Activated CD8-positive, alpha-beta memory T cell treated with anti-CD3 and anti-CD28 coated beads for 4 hours (primary cell): Measurements from ENCODE around the gene SRXN1.

Source experiments
- DNase-seq, 2 donors: peaks; one replicate each; pipeline ENCODE4 v3.0.0-alpha.2; 2020; ENCODE audit warnings: low read depth in 2 of 2

Gene SRXN1

DNA sequence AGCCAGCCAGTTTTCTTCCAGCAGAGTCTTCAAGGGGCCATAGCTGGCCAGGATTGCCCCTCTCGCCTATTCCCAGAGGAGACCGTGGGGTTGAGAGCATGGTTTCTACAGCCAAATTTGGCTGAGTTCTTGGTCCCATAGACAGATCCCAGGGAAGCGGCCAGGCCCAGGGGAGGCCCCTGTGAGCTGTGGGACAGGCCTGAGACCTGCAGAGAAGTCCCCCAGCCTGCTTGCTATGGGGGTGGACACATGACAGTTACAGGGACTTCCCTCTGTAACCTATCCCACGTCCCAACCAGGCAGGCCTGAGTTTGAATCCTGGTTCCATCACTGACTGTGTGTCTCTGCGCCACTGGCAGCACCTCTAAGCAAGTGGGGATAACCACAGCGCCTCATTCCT is 45.5 kb downstream of the SRXN1 start:
- DNase-seq = no peak

DNA sequence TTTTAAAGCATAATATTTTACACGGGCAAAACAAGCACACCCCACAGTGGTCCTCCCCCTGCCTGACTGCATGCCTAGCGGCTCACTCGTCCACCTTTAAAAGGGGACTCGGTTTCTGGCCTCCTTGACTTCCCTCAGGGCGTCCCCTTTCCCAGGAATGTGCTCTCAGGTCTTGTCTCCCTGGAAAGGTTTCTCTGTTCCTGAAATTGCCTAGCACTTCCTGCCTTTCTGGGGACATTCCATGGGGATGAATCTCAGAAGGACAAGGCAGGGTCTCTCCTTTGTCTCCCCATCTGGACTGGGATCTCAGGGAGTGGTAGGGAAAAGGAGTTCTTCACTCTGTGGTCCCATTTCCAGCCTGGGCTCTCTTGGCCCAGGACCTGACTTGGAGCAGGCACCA is 47.8 kb downstream of the SRXN1 start:
- no peak for DNase-seq

DNA sequence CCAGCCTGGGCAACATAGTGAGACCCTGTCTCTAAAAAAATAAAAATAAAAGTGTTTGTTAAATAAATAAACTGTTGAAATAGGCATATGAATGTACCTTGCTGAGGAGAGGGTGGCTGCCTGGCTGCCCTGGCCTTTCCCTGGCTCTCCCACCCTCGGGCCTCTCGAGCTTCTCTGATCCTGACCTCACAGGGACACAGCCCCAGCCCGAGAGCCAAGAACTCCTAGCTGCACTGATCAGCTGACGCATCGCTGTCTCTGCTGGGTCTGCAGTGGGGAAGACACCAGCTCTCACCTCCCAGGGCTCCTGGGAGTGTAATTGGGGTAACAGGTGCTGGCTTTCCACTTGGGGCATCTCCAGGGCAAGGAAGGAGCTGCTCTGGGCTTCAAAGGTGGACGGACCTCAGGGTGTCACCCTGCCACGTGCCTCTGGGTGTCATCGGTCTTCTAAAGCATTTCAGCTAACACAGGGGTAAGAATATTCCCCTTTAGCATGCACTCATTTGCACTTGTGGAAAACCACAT is 49.8 kb downstream of the SRXN1 start:
- DNase-seq = no peak

DNA sequence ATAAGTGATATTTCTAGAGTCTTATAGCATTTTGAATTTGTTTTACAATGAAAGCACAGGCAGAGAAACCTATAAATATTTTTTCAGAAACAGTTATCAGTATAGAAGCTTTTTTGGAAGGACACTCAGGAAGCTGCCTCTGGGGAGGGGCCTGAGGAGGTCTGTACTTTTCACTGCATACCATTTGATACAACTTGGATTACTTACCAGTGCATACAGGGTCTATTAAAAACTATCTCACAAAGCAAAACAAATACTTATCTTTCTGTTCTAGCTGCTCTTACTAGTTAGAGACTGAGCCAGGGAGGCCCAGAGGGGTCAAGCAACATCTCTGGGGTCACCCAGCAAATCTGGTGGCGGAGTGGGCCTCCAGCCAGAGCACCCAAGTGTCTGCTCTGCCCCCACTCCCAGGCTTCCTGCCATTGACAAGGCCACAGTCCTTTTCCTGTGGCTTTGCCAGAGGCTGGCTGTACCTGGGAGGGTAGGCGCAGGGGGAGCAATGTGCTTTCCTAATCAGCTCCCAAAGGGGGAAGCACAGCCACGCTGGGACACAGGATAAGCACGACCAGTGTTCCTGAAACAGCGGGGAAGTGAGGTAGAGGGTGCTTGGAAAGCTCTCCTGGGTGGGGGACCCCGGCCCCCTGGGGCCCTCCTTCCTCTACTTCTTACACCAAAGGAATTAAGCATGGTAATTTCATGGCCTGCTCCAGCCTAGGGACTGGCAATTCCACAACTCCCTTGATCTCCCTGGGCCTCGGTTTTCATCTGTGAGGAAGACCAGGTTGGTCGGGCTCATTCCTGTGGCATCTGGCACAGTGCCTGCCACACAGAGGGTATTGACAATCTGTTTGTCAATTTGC is 50.7 kb downstream of the SRXN1 start:
- no peak for DNase-seq

DNA sequence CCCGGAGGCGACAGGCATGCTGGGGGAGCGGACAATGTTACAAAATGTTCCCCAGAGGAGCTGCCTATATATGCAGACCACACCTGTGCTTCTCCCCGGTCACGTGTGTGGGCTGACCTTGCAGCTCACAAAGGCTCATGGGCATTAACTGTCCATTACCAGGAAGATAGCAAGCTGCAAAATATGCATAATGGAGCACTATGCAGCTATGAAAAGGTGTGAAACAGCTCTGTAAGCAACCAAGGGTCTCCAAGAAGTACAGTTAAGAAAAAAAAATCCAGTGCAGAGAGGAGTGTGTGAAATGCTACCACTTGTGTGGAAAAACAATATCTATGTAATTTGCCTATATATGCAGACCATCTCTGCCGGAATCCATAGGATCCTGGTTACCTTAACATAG is 52.3 kb downstream of the SRXN1 start:
- DNase-seq = no peak

DNA sequence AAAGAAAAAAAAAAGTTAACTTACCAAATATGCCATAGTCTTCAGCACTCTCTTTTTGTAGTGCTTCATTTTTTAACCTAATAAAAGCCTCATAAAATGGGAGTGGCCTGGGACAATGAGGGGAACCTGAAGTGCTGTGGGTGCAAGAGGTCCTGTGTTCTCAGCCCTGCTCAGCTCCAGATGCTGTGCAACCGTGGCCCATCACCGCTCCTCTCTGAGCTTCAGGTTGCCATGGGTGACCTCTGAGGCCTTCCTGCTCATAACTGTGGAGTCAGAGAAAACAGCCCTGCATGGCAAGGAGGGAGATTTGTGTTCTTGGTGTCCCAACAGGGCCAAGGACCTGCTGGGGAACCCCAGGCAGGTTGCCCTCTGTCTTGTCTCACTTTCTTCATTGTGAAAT is 52.9 kb downstream of the SRXN1 start:
- no peak for DNase-seq

DNA sequence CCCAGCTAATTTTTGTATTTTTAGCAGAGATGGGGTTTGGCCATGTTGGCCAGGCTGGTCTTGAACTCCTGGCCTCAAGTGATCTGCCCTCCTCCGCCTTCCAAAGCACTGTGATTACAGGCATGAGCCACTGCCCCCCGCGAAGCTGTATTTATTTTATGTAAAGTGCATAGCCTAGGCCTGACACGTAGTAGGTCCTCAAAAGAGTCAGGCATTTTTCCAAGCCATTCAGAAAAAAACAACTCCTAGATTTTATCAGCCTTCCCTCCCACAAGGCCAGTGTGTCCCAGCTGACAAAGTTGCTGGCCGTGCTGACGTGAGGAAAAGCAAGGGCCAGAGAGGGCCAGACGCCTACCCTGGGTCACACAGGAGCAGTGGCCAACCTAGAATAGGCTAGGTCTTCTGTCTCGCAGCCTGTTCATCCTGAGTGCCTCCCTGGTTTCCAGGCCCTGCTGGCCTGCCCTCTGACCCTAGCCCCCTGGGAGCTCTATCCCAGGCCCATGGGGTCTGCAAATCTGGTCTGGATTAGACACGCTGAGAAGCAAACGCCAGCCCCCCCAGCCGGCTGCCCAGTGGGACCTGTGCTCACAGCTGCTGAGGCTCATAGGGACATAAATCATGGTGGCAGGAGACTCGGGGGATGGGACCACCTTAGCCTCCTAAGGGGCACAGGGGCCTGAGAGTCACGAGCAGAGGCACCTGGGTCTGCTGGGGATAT is 54.7 kb downstream of the SRXN1 start:
- no peak for DNase-seq

DNA sequence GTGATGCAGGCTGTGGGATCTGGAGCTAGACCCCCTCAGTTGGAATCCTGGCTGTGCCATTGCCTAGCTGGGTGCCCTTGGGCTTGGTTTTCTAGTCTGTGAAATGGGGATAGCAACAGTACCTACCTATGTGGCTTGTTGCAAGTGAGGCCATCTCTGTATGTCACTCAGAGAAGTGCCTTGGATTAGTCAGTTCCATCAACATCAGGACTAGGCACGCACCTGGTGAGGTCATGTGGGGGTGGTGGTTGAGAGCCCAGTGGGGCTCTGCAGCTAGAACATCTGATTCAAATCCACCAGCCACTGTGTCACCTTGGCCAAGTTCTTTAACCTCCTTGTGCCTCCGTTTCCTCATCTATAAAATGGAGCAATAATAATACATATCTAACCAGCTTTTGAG is 55.4 kb downstream of the SRXN1 start:
- DNase-seq = no peak
